ENCODE results near the gene RPL37A.

- TF ChIP-seq CTCF (IDR thresholded peaks at IDR 0.05; ENCODE audit: low read length) (no peak), EZH2phosphoT487 (IDR thresholded peaks at IDR 0.05; ENCODE audit: low read length) (no peak), EZH2 (optimal IDR thresholded peaks at IDR 0.05; ENCODE audit: low read depth, low read length) (no peak)
Measured at GRCh38 chr2:216473187-216473586, 25.5 kb upstream of the RPL37A start.

Measured in MM.1S (cell line).